Psoas muscle (tissue), 8 donors: ENCODE data around the gene PVRIG. TPM values are rescaled to one million over a fixed set of nuclear protein-coding genes. Genes with fewer than 3 reads are reported as not detected.
"Not testable (repeated sequence)": the region's sequence is repeated elsewhere in the genome, so short reads cannot be mapped to it uniquely, and the experiment has no call there.

Experiments
- ATAC-seq, 4 donors: fragments of 200-7000 bp; cut with Tn5 transposase; one replicate each; pipeline ENCODE4 v1.9.1; 2020; ENCODE audit warnings: moderate library complexity in 3 of 4, mild to moderate bottlenecking in 2 of 4
- DNase-seq, 2 donors: peaks; one replicate each; pipeline ENCODE4 v3.0.0-alpha.2; 2020
- H3K27ac ChIP-seq: fragments of 200-600 bp; one replicate; pipeline ENCODE4 v1.8.0; 2022
- H3K27me3 ChIP-seq, 3 donors: fragments of 200-600 bp in 1 of 3; one replicate each; pipeline versions ENCODE4 v1.6.1 to v1.8.0; 2013 to 2022; ENCODE audit warnings: low read length in 2 of 3, mild to moderate bottlenecking in 2 of 3, moderate library complexity in 1 of 3; ENCODE audit not compliant: insufficient read depth in 3 of 3
- H3K36me3 ChIP-seq, 2 donors: fragments of 200-600 bp in 1 of 2; one replicate each; pipeline versions ENCODE4 v1.6.1 to v1.8.0; 2013 to 2022; ENCODE audit warnings: low read depth in 1 of 2, mild to moderate bottlenecking in 1 of 2, moderate library complexity in 1 of 2; ENCODE audit not compliant: insufficient read depth in 1 of 2
- H3K4me1 ChIP-seq: fragments of 200-600 bp; one replicate; pipeline ENCODE4 v1.8.0; 2022
- H3K4me3 ChIP-seq: fragments of 200-600 bp; one replicate; pipeline ENCODE4 v1.8.0; 2022; ENCODE audit warnings: mild to moderate bottlenecking
- H3K9me3 ChIP-seq: fragments of 200-600 bp; one replicate; pipeline ENCODE4 v1.8.0; 2022
- CTCF ChIP-seq: fragments of 200-600 bp; IDR thresholded peaks from one replicate; pipeline ENCODE4 v1.8.0; 2022; ENCODE audit warnings: antibody characterized with exemption
- WGBS, 3 donors: extraction: QIAGEN DNeasy Blood & Tissue Kit; methylation state at CpG; one replicate each; pipeline versions ENCODE4 v1.1.6 to v1.1.7; 2013; 5-methylcytosine and 5-hydroxymethylcytosine counted together
- intact Hi-C, 2 donors: fragments of 100-400 bp; cut with DNase I; formaldehyde crosslinking; loops; one replicate each; pipeline versions ENCODE4 v1.11.0 to v1.14.2; 2022
- polyA plus RNA-seq, 3 donors: library from polyadenylated mRNA; stranded (reverse); fragments of 200-250 nt; gene quantifications; one replicate each; pipeline ENCODE4 v1.2.3, GENCODE V29; 2013
- total RNA-seq, 4 donors: library from RNA; stranded (reverse); fragmentation: NEBNext Ultra II Directional in 2 of 4; extraction: Animal tissue kit (Norgen Biotek cat#: 25700) in 2 of 4; gene quantifications; one replicate each; pipeline versions ENCODE4 v1.2.1 to v1.2.4, GENCODE V29; 2021 to 2023
- donor health status: healthy with polysubstance abuse.
- donor health status: DM: no; HTN: no; CAD: no; lungs with moderate emphysema.
- donor health status: Bipolar disorder and iron deficiency.
- donor health status: healthy.
- donor health status: DM: yes; HTN: yes; CAD: no.
- donor health status: DM: no; HTN: no; CAD: no.
- donor health status: DM: no; HTN: no; CAD: no.
- donor health status: DM: yes; HTN: yes; CAD: no.

Gene PVRIG
- total and polyA plus RNA-seq, 7 donors = 0.05 to 0.61 (median 0.10) TPM; not detected in 3

- Histone ChIP-seq H3K9me3 (no peaks in the 10 kb centered on the region), H3K4me3 (no peak overlapping the region), H3K27ac (no peak overlapping the region), H3K36me3 (peaks cover 0 to 72% of the 10 kb centered on the region in 2 donors), H3K27me3 (no peaks in the 10 kb centered on the region), H3K4me1 (peaks cover under 1% of the 10 kb centered on the region)
- intact Hi-C loops = loop anchor here in 1 of 2 donors (5.0 kb wide), 1 partner anchor 644 kb away; no protein-coding TSS in a partner anchor
- WGBS, 3 donors = 83 to 87% (median 83%) methylated on average over 5 of the region's 5 CpGs
- TF ChIP-seq CTCF = no peak
- ATAC-seq (no peak), DNase-seq (no peak)
Measured at GRCh38 chr7:100221231-100221718, 1.5 kb downstream of the PVRIG start.

- Histone ChIP-seq H3K4me3 (no peak overlapping the region), H3K4me1 (no peaks in the 10 kb centered on the region), H3K27ac (no peak overlapping the region), H3K36me3 (peaks cover 0 to 78% of the 10 kb centered on the region in 2 donors), H3K27me3 (no peaks in the 10 kb centered on the region), H3K9me3 (no peaks in the 10 kb centered on the region)
- no peak for DNase-seq
- ATAC-seq = no peak
- TF ChIP-seq CTCF = no peak
- 84 to 91% (median 89%) methylated on average over 14 of the region's 14 CpGs for WGBS, 3 donors
- intact Hi-C loops = loop anchor here in 1 of 2 donors (5.0 kb wide), 1 partner anchor 645 kb away; no protein-coding TSS in a partner anchor
Measured at GRCh38 chr7:100221767-100222444, 2.2 kb downstream of the PVRIG start.

- no peaks in the 10 kb centered on the region for H3K27me3 ChIP-seq
- 92 to 96% (median 94%) methylated on average over 12 to 13 of the region's 13 CpGs for WGBS, 3 donors
- intact Hi-C loops = loop anchor here in 1 of 2 donors (5.0 kb wide), 1 partner anchor 645 kb away; no protein-coding TSS in a partner anchor
- no peak overlapping the region for H3K27ac ChIP-seq
- DNase-seq (no peak), ATAC-seq (no peak)
- peaks cover 0 to 84% of the 10 kb centered on the region in 2 donors for H3K36me3 ChIP-seq
- no peak overlapping the region for H3K4me3 ChIP-seq
- no peak for TF ChIP-seq CTCF
- no peaks in the 10 kb centered on the region for H3K9me3 ChIP-seq
- H3K4me1 ChIP-seq = no peaks in the 10 kb centered on the region
Measured at GRCh38 chr7:100222445-100223132, 2.8 kb downstream of the PVRIG start.

- 94 to 95% (median 95%) methylated on average over 15 to 17 of the region's 17 CpGs for WGBS, 3 donors
Measured at GRCh38 chr7:100223376-100223927, 3.7 kb downstream of the PVRIG start.

GRCh38 chr7:100224891-100225290 is 5.1 kb downstream of the PVRIG start:
- DNase-seq, H3K27ac ChIP-seq, H3K9me3 ChIP-seq, H3K4me1 ChIP-seq, ATAC-seq, H3K27me3 ChIP-seq, H3K4me3 ChIP-seq: not testable (repeated sequence)
- H3K36me3 ChIP-seq = peaks cover 0 to 88% of the 10 kb centered on the region in 2 donors
- intact Hi-C loops = loop anchor here in 1 of 2 donors (5.0 kb wide), 1 partner anchor 648 kb away; no protein-coding TSS in a partner anchor
- 84 to 85% (median 85%) methylated on average over 6 of the region's 6 CpGs for WGBS, 3 donors

More at GRCh38 chr7:100223376-100223927, 3.7 kb downstream of the PVRIG start:
- H3K4me1 ChIP-seq, H3K9me3 ChIP-seq, H3K27ac ChIP-seq, ATAC-seq, DNase-seq, H3K4me3 ChIP-seq, H3K27me3 ChIP-seq: not testable (repeated sequence)
- peaks cover 0 to 90% of the 10 kb centered on the region in 2 donors for H3K36me3 ChIP-seq
- intact Hi-C loops = loop anchor here in 1 of 2 donors (5.0 kb wide), 1 partner anchor 646 kb away; no protein-coding TSS in a partner anchor

- not testable (repeated sequence) for H3K27me3 ChIP-seq, H3K9me3 ChIP-seq, H3K4me3 ChIP-seq
- intact Hi-C loops = loop anchor here in 1 of 2 donors (10.0 kb wide), 1 partner anchor 110 kb away; no protein-coding TSS in a partner anchor
- H3K27ac ChIP-seq = peak overlapping the region; percentile 96
- peak in 3 of 4 donors; percentile 18 to 22 (median 18) for ATAC-seq
- WGBS, 3 donors = 40 to 54% (median 47%) methylated on average over 8 of the region's 8 CpGs
- peak in 1 of 2 donors; percentile 75 for DNase-seq
- H3K4me1 ChIP-seq = peaks cover 34% of the 10 kb centered on the region
- peaks cover 0 to 37% of the 10 kb centered on the region in 2 donors for H3K36me3 ChIP-seq
Measured at GRCh38 chr7:100234660-100235317, 15.0 kb downstream of the PVRIG start.

- Histone ChIP-seq H3K4me1 (peaks cover 54% of the 10 kb centered on the region), H3K27ac (peak overlapping the region; percentile 96)
- not testable (repeated sequence) for ATAC-seq, H3K27me3 ChIP-seq, H3K9me3 ChIP-seq, DNase-seq, H3K4me3 ChIP-seq, H3K36me3 ChIP-seq
- 68 to 84% (median 68%) methylated on average over 7 of the region's 7 CpGs for WGBS, 3 donors
- intact Hi-C loops = loop anchor here in 1 of 2 donors (10.0 kb wide), 1 partner anchor 105 kb away; no protein-coding TSS in a partner anchor
Measured at GRCh38 chr7:100239975-100240374, 20.2 kb downstream of the PVRIG start.
